GM12865 (cell line): ENCODE results near the gene RTP2.

Experiments used
- DNase-seq: peaks from one replicate; pipeline ENCODE4 v3.0.0; 2010; ENCODE audit warnings: low read depth
- H3K4me3 ChIP-seq: 2 replicates; pipeline ENCODE4 v1.5.1; 2011; ENCODE audit warnings: mild to moderate bottlenecking, low read depth, low read length, control low read depth
- CTCF ChIP-seq: IDR thresholded peaks from 2 replicates; pipeline ENCODE4 v1.5.1; 2011; ENCODE audit warnings: low read length, control low read depth, low read depth, inconsistent platforms; ENCODE audit not compliant: insufficient read depth; ENCODE audit errors: missing control alignments

Gene RTP2

DNA sequence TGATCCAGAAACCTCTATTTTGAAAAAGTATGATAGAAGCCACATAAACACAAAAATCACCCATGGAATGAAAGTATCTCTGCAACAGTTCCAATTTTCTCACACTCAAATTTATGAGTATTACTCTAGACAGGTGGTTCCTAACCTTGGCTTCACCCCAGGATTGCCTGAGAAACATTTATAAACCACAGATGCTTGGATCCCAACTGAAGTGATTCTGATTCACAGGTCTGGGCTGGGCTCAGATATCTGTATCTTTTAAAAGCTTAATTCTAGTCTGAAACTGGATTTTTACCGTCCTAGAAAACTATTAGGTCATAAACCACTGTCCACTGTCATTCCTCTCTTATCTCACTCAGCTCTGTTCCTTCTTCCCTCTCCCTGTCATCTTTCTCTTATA is 24.8 kb downstream of the RTP2 start:
- no peak overlapping the region for H3K4me3 ChIP-seq
- TF ChIP-seq CTCF, result no peak
- DNase-seq, result no peak

GRCh38 chr3:187673012-187673411 is 29.3 kb downstream of the RTP2 start:
- no peak for DNase-seq
- H3K4me3 ChIP-seq, result no peak overlapping the region
- TF ChIP-seq CTCF, result no peak

DNA sequence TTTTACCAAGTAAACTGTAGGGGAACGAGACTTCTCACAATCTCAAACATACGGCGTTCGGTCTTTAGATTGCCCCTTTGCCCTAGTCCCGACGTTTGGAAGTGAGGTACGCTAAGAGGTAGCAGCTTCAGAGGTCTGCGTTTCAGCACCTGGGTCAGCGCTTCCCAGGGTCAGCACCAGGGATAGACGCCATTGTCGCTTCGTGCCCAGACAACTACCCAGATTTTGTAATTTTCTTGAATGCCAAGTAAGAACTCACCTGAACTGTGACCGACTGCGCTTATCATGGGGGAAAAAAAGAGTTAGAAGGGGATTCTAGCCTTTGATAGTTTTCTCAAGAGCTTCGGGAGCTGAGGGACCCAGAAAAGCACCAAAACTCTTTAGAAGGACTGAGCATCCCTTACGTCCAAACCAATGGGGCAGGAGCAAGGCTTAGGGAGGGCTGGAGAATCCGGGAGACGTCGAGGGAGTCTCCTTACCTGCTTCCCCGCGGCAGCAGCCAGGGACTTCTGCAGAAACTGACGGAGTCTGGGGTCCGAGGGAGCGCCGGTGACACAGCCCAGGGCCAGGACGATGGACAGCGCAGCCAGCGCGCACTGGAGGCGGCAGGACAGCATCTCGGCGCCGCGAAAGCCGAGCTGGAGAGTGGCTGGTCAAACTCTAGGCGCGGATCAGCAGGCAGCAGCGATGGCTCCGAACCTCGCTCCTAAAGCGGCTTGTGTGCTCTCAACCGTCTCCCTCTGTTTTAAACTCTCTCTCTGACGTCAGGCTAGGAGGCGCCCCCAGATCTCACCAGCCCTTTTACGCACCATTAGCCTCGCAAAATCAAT is 32.5 kb downstream of the RTP2 start, which contains the start of gene SST:
Gene SST (minus strand): TSS at position 720 of the 830 bp plus-strand sequence. CDS start 103 bp downstream, at position 617.
- peak; percentile 8 for DNase-seq
- no peak for TF ChIP-seq CTCF
- no peak within 1 kb of the TSS for H3K4me3 ChIP-seq

DNA sequence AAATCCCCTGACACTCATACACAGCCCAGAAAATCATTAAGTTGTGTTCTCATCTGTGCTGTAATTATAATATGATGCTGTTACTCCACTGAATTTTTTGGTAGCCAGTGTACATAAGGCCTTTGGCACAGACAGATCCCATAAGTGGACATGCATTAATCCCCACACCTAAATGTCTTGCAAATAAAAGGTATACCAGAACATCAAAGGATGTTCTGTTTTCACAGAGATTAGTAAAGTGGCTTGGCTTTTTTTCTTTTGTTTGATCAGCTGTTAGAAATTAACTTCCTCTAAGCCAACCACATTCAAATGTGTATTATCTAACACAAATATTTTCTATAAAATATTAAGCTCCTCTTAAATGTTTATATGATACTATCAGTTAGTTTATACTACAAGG is 34.8 kb downstream of the RTP2 start:
- no peak for DNase-seq
- TF ChIP-seq CTCF, result no peak
- no peak overlapping the region for H3K4me3 ChIP-seq

- no peak for TF ChIP-seq CTCF
- H3K4me3 ChIP-seq, result no peak overlapping the region
- DNase-seq, result no peak
Observed at GRCh38 chr3:187665764-187666402, 36.5 kb downstream of the RTP2 start.

DNA sequence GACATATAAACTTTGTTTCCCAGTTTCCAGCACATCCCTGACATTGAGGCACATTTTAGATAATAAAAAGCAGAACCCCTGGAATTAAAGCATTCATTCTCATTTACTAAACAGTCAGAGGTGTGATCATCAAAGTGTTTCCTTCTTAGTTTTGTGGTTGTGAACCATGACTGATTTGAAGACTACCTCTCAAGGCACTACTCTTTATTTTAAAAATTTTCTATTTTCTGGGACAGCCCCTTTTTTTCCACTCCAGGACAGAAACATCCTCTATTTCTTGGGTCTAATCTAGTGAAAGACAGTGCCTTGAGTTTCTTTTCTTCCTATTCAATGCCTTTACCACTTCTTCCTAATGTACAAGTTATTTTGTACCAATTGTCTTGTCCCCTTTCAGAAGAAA is 37.3 kb downstream of the RTP2 start:
- H3K4me3 ChIP-seq, result no peak overlapping the region
- no peak for TF ChIP-seq CTCF
- DNase-seq, result no peak
